PC-9 (cell line): ENCODE results near the gene POMGNT1. TPM values are rescaled to one million over a fixed set of nuclear protein-coding genes. Genes with fewer than 3 reads are reported as not detected.
A peak's percentile ranks its signal among the peaks of the same experiment; 100 is the strongest.

Experiments used
- BruUV-seq: library from RNA; stranded (reverse); fragments of 400-500 nt; replicated peaks from 2 replicates; lab custom pipeline; 2021; lab: Mats Ljungman, UMichigan
- CTCF ChIA-PET: fragments of 300-600 bp; sonication (Branson Sonifier 250); formaldehyde crosslinking; loops from one replicate; lab custom pipeline; 2022; ENCODE audit warnings: antibody characterized with exemption; lab: Charles Lee
- POLR2A ChIA-PET: fragments of 300-600 bp; sonication (Branson Sonifier 250); formaldehyde crosslinking; loops from one replicate; lab custom pipeline; 2022; ENCODE audit warnings: antibody characterized with exemption; ENCODE audit not compliant: unreplicated experiment; lab: Charles Lee
- DNase-seq, 2 experiments: peaks; one replicate each; pipeline versions ENCODE4 v3.0.0 to v3.0.0-alpha.2; 2015 to 2022; ENCODE audit warnings: mixed read lengths in 1 of 2
- H2AFZ ChIP-seq: fragments of 200-600 bp; sonication (generic); 2 replicates; pipeline ENCODE4 v1.8.1; 2017; ENCODE audit warnings: antibody characterized with exemption
- H3F3A ChIP-seq: fragments of 200-600 bp; sonication (generic); 2 replicates; pipeline ENCODE4 v1.8.1; 2017; ENCODE audit warnings: antibody characterized with exemption, mild to moderate bottlenecking, low read depth; ENCODE audit not compliant: insufficient read depth
- H3K27ac ChIP-seq: fragments of 200-600 bp; sonication (generic); 2 replicates; pipeline ENCODE4 v1.6.1; 2016; ENCODE audit warnings: mixed run types
- H3K27me3 ChIP-seq: fragments of 200-600 bp; sonication (generic); 2 replicates; pipeline ENCODE4 v1.6.1; 2016; ENCODE audit warnings: low read depth, mixed run types; ENCODE audit not compliant: insufficient read depth
- H3K36me3 ChIP-seq: fragments of 200-600 bp; sonication (generic); 2 replicates; pipeline ENCODE4 v1.6.1; 2016; ENCODE audit warnings: low read depth, mixed run types
- H3K4me1 ChIP-seq: fragments of 200-600 bp; sonication (generic); replicated peaks from 2 replicates; pipeline ENCODE4 v1.6.1; 2016; ENCODE audit warnings: mixed run types; ENCODE audit not compliant: insufficient read depth
- H3K4me2 ChIP-seq: fragments of 200-600 bp; sonication (generic); 2 replicates; pipeline ENCODE4 v1.6.1; 2017; ENCODE audit warnings: mixed run types
- H3K4me3 ChIP-seq: fragments of 200-600 bp; sonication (generic); 2 replicates; pipeline ENCODE4 v1.6.1; 2016; ENCODE audit warnings: mixed run types
- H3K79me2 ChIP-seq: fragments of 200-600 bp; sonication (generic); 2 replicates; pipeline ENCODE4 v1.6.1; 2017; ENCODE audit warnings: low read depth, mixed run types
- H3K9me2 ChIP-seq: fragments of 200-600 bp; sonication (generic); 2 replicates; pipeline ENCODE4 v1.8.1; 2017; ENCODE audit warnings: mild to moderate bottlenecking; ENCODE audit not compliant: insufficient read depth
- H3K9me3 ChIP-seq: fragments of 200-600 bp; sonication (generic); 2 replicates; pipeline ENCODE4 v1.8.1; 2016; ENCODE audit warnings: low read depth; ENCODE audit not compliant: insufficient read depth
- H4K20me1 ChIP-seq: fragments of 200-600 bp; sonication (generic); 2 replicates; pipeline ENCODE4 v1.8.1; 2017; ENCODE audit not compliant: insufficient read depth
- EZH2 ChIP-seq: fragments of 200-600 bp; sonication (generic); IDR thresholded peaks from 2 replicates; pipeline ENCODE4 v1.8.0; 2017; ENCODE audit warnings: antibody characterized with exemption, low read depth
- intact Hi-C: fragments of 100-400 bp; cut with micrococcal nuclease; formaldehyde crosslinking; loops from one replicate; pipeline ENCODE4 v1.10.0; 2022; ENCODE audit not compliant: unreplicated experiment
- total RNA-seq: library from RNA; stranded (reverse); gene quantifications from 2 replicates; pipeline ENCODE4 v1.2.3, GENCODE V29; 2021
- TF ChIP-seq, protein P1 (sequence below): fragments of 200-600 bp; sonication (generic); conservative IDR thresholded peaks from 2 replicates; pipeline ENCODE4 v1.6.1; 2017; ENCODE audit warnings: mixed run types, antibody characterized with exemption, mild to moderate bottlenecking, moderate library complexity

Gene POMGNT1
- total RNA-seq, 1 experiment from 2014 or later, result 82.6 TPM

DNA sequence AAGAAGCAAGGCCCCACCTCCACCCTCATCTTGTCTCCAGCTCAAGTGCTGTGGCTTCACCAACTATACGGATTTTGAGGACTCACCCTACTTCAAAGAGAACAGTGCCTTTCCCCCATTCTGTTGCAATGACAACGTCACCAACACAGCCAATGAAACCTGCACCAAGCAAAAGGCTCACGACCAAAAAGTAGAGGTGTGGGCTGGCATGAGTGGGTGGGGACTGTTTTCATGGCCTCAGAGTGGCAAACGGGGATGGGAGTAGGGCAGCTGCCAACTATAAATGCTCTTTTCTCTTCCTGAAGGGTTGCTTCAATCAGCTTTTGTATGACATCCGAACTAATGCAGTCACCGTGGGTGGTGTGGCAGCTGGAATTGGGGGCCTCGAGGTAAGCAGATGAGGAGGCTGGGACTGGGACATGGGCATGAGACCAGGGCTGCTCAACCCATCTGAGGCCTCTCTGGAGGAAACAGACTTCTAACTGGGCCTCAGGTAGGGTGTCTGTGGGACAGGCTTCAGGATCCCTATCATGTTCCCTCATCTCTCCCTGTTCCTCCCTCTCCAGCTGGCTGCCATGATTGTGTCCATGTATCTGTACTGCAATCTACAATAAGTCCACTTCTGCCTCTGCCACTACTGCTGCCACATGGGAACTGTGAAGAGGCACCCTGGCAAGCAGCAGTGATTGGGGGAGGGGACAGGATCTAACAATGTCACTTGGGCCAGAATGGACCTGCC lies 13.1 kb downstream of the POMGNT1 start:
- peak overlapping the region; percentile 45 for H3K4me3 ChIP-seq
- intact Hi-C loops, result loop anchor here (5.0 to 10.0 kb wide), 3 partner anchors 383 to 1170 kb away; partner anchors contain the start of genes HECTD3, HPDL, MAST2 and UROD
- BruUV-seq, result no TSS peak

DNA sequence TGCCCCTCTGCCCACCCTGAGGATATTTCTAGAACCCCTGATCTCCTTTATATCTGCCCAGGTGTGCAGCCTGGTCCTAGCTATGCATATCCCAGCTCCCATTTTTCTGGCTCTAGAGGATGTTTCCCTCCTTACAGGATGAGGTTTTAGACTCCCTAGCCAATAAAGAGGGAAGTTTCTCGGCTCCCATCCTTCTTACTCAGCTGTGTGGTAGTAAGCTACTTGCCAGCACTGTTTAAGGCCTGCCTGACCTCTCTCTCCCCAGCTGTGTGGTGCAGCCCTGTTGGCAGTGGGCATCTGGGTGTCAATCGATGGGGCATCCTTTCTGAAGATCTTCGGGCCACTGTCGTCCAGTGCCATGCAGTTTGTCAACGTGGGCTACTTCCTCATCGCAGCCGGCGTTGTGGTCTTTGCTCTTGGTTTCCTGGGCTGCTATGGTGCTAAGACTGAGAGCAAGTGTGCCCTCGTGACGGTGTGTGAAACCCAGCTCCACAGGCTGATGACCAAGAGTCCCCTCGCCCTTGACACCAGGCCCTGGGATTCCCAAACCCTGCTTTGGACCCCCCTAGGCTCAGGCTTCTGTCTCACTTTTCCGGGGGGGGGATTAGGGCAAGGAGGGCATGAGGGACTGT lies 14.2 kb downstream of the POMGNT1 start:
- Histone ChIP-seq H2AFZ (no peak overlapping the region), H3K4me2 (peak overlapping the region; percentile 97), H3K27ac (peak overlapping the region; percentile 91), H3K4me3 (peak overlapping the region; percentile 45), H3K9me2 (no peaks in the 10 kb centered on the region), H3K36me3 (peaks cover 45% of the 10 kb centered on the region), H3K27me3 (no peaks in the 10 kb centered on the region), H3F3A (peaks cover 84% of the 10 kb centered on the region), H3K4me1 (peaks cover 68% of the 10 kb centered on the region), H4K20me1 (no peaks in the 10 kb centered on the region; the same call in 1 of the 2 replicates), H3K9me3 (no peaks in the 10 kb centered on the region), H3K79me2 (peaks cover 59% of the 10 kb centered on the region)
- ChIA-PET POLR2A (interaction anchor here (0.5 to 1.6 kb wide), 7 partner anchors 11 to 848 kb away, joined by 3 to 7 read pairs (median 6); partner anchors contain the start of gene RAD54L), CTCF (interaction anchor here (0.6 to 4.4 kb wide), 3 partner anchors 40 to 63 kb away, joined by 4 to 58 read pairs (median 7); no protein-coding TSS in a partner anchor)
- BruUV-seq, result no TSS peak
- TF ChIP-seq, protein P1, sequence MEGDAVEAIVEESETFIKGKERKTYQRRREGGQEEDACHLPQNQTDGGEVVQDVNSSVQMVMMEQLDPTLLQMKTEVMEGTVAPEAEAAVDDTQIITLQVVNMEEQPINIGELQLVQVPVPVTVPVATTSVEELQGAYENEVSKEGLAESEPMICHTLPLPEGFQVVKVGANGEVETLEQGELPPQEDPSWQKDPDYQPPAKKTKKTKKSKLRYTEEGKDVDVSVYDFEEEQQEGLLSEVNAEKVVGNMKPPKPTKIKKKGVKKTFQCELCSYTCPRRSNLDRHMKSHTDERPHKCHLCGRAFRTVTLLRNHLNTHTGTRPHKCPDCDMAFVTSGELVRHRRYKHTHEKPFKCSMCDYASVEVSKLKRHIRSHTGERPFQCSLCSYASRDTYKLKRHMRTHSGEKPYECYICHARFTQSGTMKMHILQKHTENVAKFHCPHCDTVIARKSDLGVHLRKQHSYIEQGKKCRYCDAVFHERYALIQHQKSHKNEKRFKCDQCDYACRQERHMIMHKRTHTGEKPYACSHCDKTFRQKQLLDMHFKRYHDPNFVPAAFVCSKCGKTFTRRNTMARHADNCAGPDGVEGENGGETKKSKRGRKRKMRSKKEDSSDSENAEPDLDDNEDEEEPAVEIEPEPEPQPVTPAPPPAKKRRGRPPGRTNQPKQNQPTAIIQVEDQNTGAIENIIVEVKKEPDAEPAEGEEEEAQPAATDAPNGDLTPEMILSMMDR, result no peak
- no peak for TF ChIP-seq EZH2
- intact Hi-C loops, result loop anchor here (1.0 to 10.0 kb wide), 7 partner anchors 14 to 1169 kb away; partner anchors contain the start of genes HECTD3, HPDL, MAST2 and POMGNT1
- no peak for DNase-seq

More for the DNA sequence above, 13.1 kb downstream of the POMGNT1 start:
- CTCF ChIA-PET, result interaction anchor here (0.6 kb wide), 1 partner anchor 62 kb away, joined by 4 read pairs; no protein-coding TSS in a partner anchor
- Histone ChIP-seq H3K79me2 (peaks cover 59% of the 10 kb centered on the region), H3K9me2 (no peaks in the 10 kb centered on the region), H4K20me1 (no peaks in the 10 kb centered on the region; the same call in 1 of the 2 replicates), H3K9me3 (no peaks in the 10 kb centered on the region), H2AFZ (no peak overlapping the region), H3F3A (peaks cover 88% of the 10 kb centered on the region), H3K27me3 (no peaks in the 10 kb centered on the region), H3K4me2 (peak overlapping the region; percentile 97), H3K4me1 (peaks cover 60% of the 10 kb centered on the region), H3K36me3 (peaks cover 52% of the 10 kb centered on the region), H3K27ac (peak overlapping the region; percentile 91)
- TF ChIP-seq EZH2, result no peak
- TF ChIP-seq, protein P1, result no peak
- POLR2A ChIA-PET, result no interaction called here
- DNase-seq, result no peak
